Loucy (cell line): ENCODE data around the gene VAV1.

ENCODE experiments used
- CTCF ChIP-seq: fragments of 200-600 bp; sonication (generic); conservative IDR thresholded peaks from 2 replicates; pipeline ENCODE4 v1.5.1; 2014; ENCODE audit warnings: mild to moderate bottlenecking, antibody characterized with exemption, low read length
- EZH2phosphoT487 ChIP-seq: fragments of 200-600 bp; IDR thresholded peaks from 2 replicates; pipeline ENCODE4 v1.6.1; 2018; ENCODE audit warnings: antibody characterized with exemption, mild to moderate bottlenecking, moderate library complexity, borderline replicate concordance

GRCh38 chr19:6832412-6832811 lies 59.9 kb downstream of the VAV1 start:
- TF ChIP-seq EZH2phosphoT487, result no peak
- no peak for TF ChIP-seq CTCF
